K562 (cell line): ENCODE measurements around the gene ZNF831. TPM values are rescaled to one million over a fixed set of nuclear protein-coding genes. Genes with fewer than 3 reads are reported as not detected.

ENCODE experiments used
- ATAC-seq: fragments of 200-7000 bp; cut with Tn5 transposase; 3 replicates; pipeline ENCODE4 v1.9.1; 2020; ENCODE audit warnings: moderate library complexity
- BruUV-seq: library from RNA; stranded (reverse); fragments of 400-500 nt; replicated peaks from 2 replicates; lab custom pipeline; 2021; lab: Mats Ljungman, UMichigan
- CTCF ChIA-PET: fragments of 300-600 bp; formaldehyde crosslinking; extraction: SDS; loops from one replicate; lab custom pipeline; 2021; ENCODE audit warnings: low intra/inter-chr PET ratio; lab: Yijun Ruan, JAX
- POLR2A ChIA-PET: fragments of 300-600, 350-650 bp; sonication (Branson Sonifier 250); formaldehyde crosslinking; extraction: SDS; loops from one replicate; lab custom pipeline; 2021; ENCODE audit warnings: antibody characterized with exemption, inconsistent platforms; lab: Yijun Ruan, JAX
- DNase-seq, 4 experiments: peaks; one replicate each; pipeline versions ENCODE4 v3.0.0 to v3.0.0-alpha.2; 2011 to 2018; ENCODE audit warnings: low spot score in 3 of 4, mixed read lengths in 3 of 4; ENCODE audit errors: extremely low read depth in 1 of 4
- FAIRE-seq: peaks from 2 replicates; lab custom pipeline; 2011; peaks lifted over from hg19 to GRCh38; lab: Jason Lieb, UNC
- H2AFZ ChIP-seq: 2 replicates; pipeline ENCODE4 v1.6.0; 2011; ENCODE audit warnings: low read depth, low read length, control low read depth, inconsistent platforms
- H3K27ac ChIP-seq: fragments of 200-600 bp; 3 replicates; pipeline ENCODE4 v1.8.0; 2011; ENCODE audit warnings: low read depth, mild to moderate bottlenecking, control low read depth, inconsistent platforms, low read length, moderate library complexity, mixed read lengths; ENCODE audit errors: extremely low read depth
- H3K27me3 ChIP-seq, 2 experiments: fragments of 300-600 bp in 1 of 2; 2 replicates in 1 of 2; 3 replicates in 1 of 2; pipeline versions ENCODE4 v1.6.0 to v1.8.0; 2011; ENCODE audit warnings: inconsistent platforms in 2 of 2, low read length in 2 of 2, mild to moderate bottlenecking in 1 of 2, mixed read lengths in 1 of 2, moderate library complexity in 1 of 2; ENCODE audit not compliant: control insufficient read depth in 2 of 2, insufficient read depth in 2 of 2
- H3K36me3 ChIP-seq: fragments of 300-600 bp; 3 replicates; pipeline ENCODE4 v1.8.0; 2011; ENCODE audit warnings: mild to moderate bottlenecking, low read length, inconsistent platforms; ENCODE audit not compliant: control insufficient read depth, insufficient read depth
- H3K4me1 ChIP-seq, 2 experiments: fragments of 200-600 bp in 1 of 2; replicated peaks in 1 of 2; 2 replicates in 1 of 2; 3 replicates in 1 of 2; pipeline versions ENCODE4 v1.5.1 to v1.8.0; 2011; ENCODE audit warnings: inconsistent platforms in 2 of 2, low read length in 2 of 2, mild to moderate bottlenecking in 1 of 2, mixed read lengths in 1 of 2, moderate library complexity in 1 of 2; ENCODE audit not compliant: control insufficient read depth in 2 of 2, insufficient read depth in 2 of 2
- H3K4me2 ChIP-seq: 2 replicates; pipeline ENCODE4 v1.6.1; 2011; ENCODE audit warnings: low read length, control low read depth, inconsistent platforms, mixed read lengths; ENCODE audit not compliant: insufficient read depth
- H3K4me3 ChIP-seq: fragments of 200-600 bp; sonication (generic), shearing (Covaris generic); 2 replicates; pipeline ENCODE4 v1.5.1; 2016; ENCODE audit warnings: control low read depth, inconsistent platforms
- H3K79me2 ChIP-seq: fragments of 200-600 bp; 3 replicates; pipeline ENCODE4 v1.8.0; 2011; ENCODE audit warnings: low read length, inconsistent platforms; ENCODE audit not compliant: control insufficient read depth, insufficient read depth
- H3K9ac ChIP-seq, 2 experiments: 2 replicates each; pipeline versions ENCODE4 v1.6.0 to v1.6.1; 2011; ENCODE audit warnings: low read depth in 2 of 2, low read length in 2 of 2, control low read depth in 1 of 2, inconsistent platforms in 1 of 2, mild to moderate bottlenecking in 1 of 2, mixed read lengths in 1 of 2; ENCODE audit not compliant: insufficient read depth in 1 of 2
- H3K9me1 ChIP-seq: one replicate; pipeline ENCODE4 v1.6.0; 2011; ENCODE audit warnings: inconsistent platforms, mild to moderate bottlenecking, low read length, moderate library complexity; ENCODE audit not compliant: control insufficient read depth, insufficient read depth
- H3K9me3 ChIP-seq: replicated peaks from 2 replicates; pipeline ENCODE4 v1.5.1; 2011; ENCODE audit warnings: low read depth, low read length, inconsistent platforms; ENCODE audit not compliant: control insufficient read depth, insufficient read depth
- H4K20me1 ChIP-seq: replicated peaks from 2 replicates; pipeline ENCODE4 v1.6.1; 2011; ENCODE audit warnings: low read length, inconsistent platforms, mixed read lengths; ENCODE audit not compliant: control insufficient read depth, insufficient read depth
- GABPA ChIP-seq: fragments of 200-800 bp; sonication (Bioruptor generic); conservative IDR thresholded peaks from 2 replicates; pipeline ENCODE4 v1.6.1; 2016; ENCODE audit warnings: low read depth, missing genetic modification characterization, missing compliant biosample characterization
- NR2C2 ChIP-seq, 2 experiments: fragments of 200-800 bp in 1 of 2; sonication (Bioruptor generic) in 1 of 2; sonication (generic) in 1 of 2; formaldehyde crosslinking in 1 of 2; IDR thresholded peaks; 2 replicates each; pipeline versions ENCODE4 v1.6.1 to v1.8.0; 2016 to 2022; ENCODE audit warnings: mild to moderate bottlenecking in 1 of 2, missing compliant biosample characterization in 1 of 2, missing genetic modification characterization in 1 of 2, missing genetic modification reagents in 1 of 2
- NUFIP1 ChIP-seq: fragments of 450-650 bp; IDR thresholded peaks from 2 replicates; pipeline ENCODE4 v1.6.1; 2018; ENCODE audit not compliant: partially characterized antibody
- RBM22 ChIP-seq: fragments of 200-400 bp; formaldehyde crosslinking; IDR thresholded peaks from 2 replicates; pipeline ENCODE4 v1.6.1; 2018; ENCODE audit warnings: low read length, low read depth; ENCODE audit not compliant: poor library complexity, severe bottlenecking
- SNRNP70 ChIP-seq: fragments of 200-400 bp; formaldehyde crosslinking; optimal IDR thresholded peaks from 2 replicates; pipeline ENCODE3; 2017; ENCODE audit warnings: low read depth, low read length
- ZNF239 ChIP-seq: fragments of 250-450 bp; sonication (Bioruptor Pico); IDR thresholded peaks from 2 replicates; pipeline ENCODE4 v1.4.0; 2020; ENCODE audit warnings: mild to moderate bottlenecking
- WGBS: fragments of 100-300 bp; shearing (Covaris generic); methylation state at CpG from one replicate; pipeline ENCODE4 v1.1.6; 2016; ENCODE audit warnings: low coverage, mixed read lengths; ENCODE audit not compliant: insufficient coverage; ENCODE audit errors: missing lambda C conversion rate; 5-methylcytosine and 5-hydroxymethylcytosine counted together
- in situ Hi-C: fragments of 300-500 bp; cut with MboI; formaldehyde crosslinking; loops from 4 replicates; pipeline ENCODE4 v1.15.0; 2018; ENCODE audit warnings: inconsistent platforms, mixed read lengths
- intact Hi-C: fragments of 100-400 bp; cut with micrococcal nuclease; formaldehyde crosslinking; loops from 2 replicates; pipeline ENCODE4 v1.14.2; 2022
- polyA plus RNA-seq, 8 experiments: library from polyadenylated mRNA; depleted of rRNA in 4 of 8; stranded (reverse) in 5 of 8; unstranded in 3 of 8; fragments of >200 nt; fragmentation: Nextera tagmentation in 2 of 8; fragmentation: Illumina TruSeq in 1 of 8; extraction: Ambion mirVana in 2 of 8; extraction: Trizol in 1 of 8; gene quantifications; 2 replicates each; pipeline versions ENCODE4 v1.2.1 to v1.2.3, GENCODE V29; 2011 to 2014; ENCODE audit warnings: inconsistent platforms in 1 of 8, missing spikeins in 1 of 8
- total RNA-seq, 7 experiments: library from RNA; depleted of rRNA in 6 of 7; stranded (reverse); fragments of >200 nt in 6 of 7; fragmentation: Illumina TruSeq in 2 of 7; extraction: Trizol in 2 of 7; gene quantifications; 2 replicates each; pipeline versions ENCODE4 v1.2.1 to v1.2.3, GENCODE V29; 2011 to 2021; ENCODE audit warnings: low replicate concordance in 1 of 7

Gene ZNF831
- total and polyA plus RNA-seq, 9 of the 15 experiments (the other 6 are each of a cell fraction or from before 2014, with no cell fraction given), result not detected

GRCh38 chr20:59258221-59258621, 94.6 kb downstream of the ZNF831 start:
- DNase-seq (no peak), ATAC-seq (no peak), FAIRE-seq (no peak)
- Histone ChIP-seq H4K20me1 (no peaks in the 10 kb centered on the region), H3K79me2 (no peaks in the 10 kb centered on the region), H3K27me3 (peaks cover 2 to 12% of the 10 kb centered on the region in 2 experiments; a peak in 4 of 5 replicates), H3K4me3 (no peak overlapping the region), H2AFZ (no peak overlapping the region), H3K36me3 (no peaks in the 10 kb centered on the region), H3K9me3 (no peaks in the 10 kb centered on the region), H3K27ac (no peak overlapping the region), H3K4me1 (no peaks in the 10 kb centered on the region), H3K4me2 (no peak overlapping the region), H3K9ac (no peak overlapping the region), H3K9me1 (no peaks in the 10 kb centered on the region)
- in situ Hi-C loops, result no loop called here
- BruUV-seq, result no TSS peak
- ChIA-PET POLR2A (interaction anchor here (0.7 kb wide), 1 partner anchor 1170 kb away, joined by 3 read pairs; no protein-coding TSS in a partner anchor), CTCF (interaction anchor here (0.6 kb wide), 1 partner anchor 36 kb away, joined by 5 read pairs; no protein-coding TSS in a partner anchor)
- intact Hi-C loops, result no loop called here
- WGBS, result 6% methylated on average over 2 of the region's 2 CpGs
- TF ChIP-seq NR2C2 (CRISPR knock-in tag; IDR thresholded peaks at IDR 0.05) (no peak), NR2C2 (tag; IDR thresholded peaks at IDR 0.05) (no peak; the same call in 1 of the 2 replicates), GABPA (tag) (peak; percentile 62), ZNF239 (no peak), SNRNP70 (no peak), NUFIP1 (no peak), RBM22 (no peak)
